HEK293T (cell line): Measurements from ENCODE around the gene TSPOAP1.

Experiments used
- CTCF ChIA-PET: fragments of 350-600 bp; formaldehyde crosslinking; extraction: SDS; loops from one replicate; lab custom pipeline; 2021; ENCODE audit warnings: antibody characterized with exemption, inconsistent platforms; lab: Yijun Ruan, JAX
- POLR2A ChIA-PET: fragments of 350-600 bp; formaldehyde crosslinking; extraction: SDS; loops from one replicate; lab custom pipeline; 2020; ENCODE audit warnings: antibody characterized with exemption, inconsistent platforms; lab: Yijun Ruan, JAX
- DNase-seq: peaks from one replicate; pipeline ENCODE4 v3.0.0; 2012; ENCODE audit warnings: mixed read lengths; ENCODE audit errors: extremely low spot score
- ARNT ChIP-seq: fragments of 450-650 bp; IDR thresholded peaks from 2 replicates; pipeline ENCODE4 v1.6.1; 2017; ENCODE audit warnings: mild to moderate bottlenecking
- BHLHE40 ChIP-seq: fragments of 450-650 bp; IDR thresholded peaks from 2 replicates; pipeline ENCODE4 v1.6.1; 2016; ENCODE audit warnings: mild to moderate bottlenecking, moderate library complexity, borderline replicate concordance
- CTBP1 ChIP-seq: fragments of 450-650 bp; IDR thresholded peaks from 2 replicates; pipeline ENCODE4 v1.6.1; 2016; ENCODE audit warnings: borderline replicate concordance
- ELF4 ChIP-seq: fragments of 450-650 bp; IDR thresholded peaks from 2 replicates; pipeline ENCODE4 v1.6.1; 2017; ENCODE audit warnings: antibody characterized with exemption
- FOXA1 ChIP-seq: fragments of 450-650 bp; IDR thresholded peaks from 2 replicates; pipeline ENCODE4 v1.6.1; 2016; ENCODE audit warnings: mild to moderate bottlenecking
- FOXK2 ChIP-seq: fragments of 450-650 bp; IDR thresholded peaks from 2 replicates; pipeline ENCODE4 v1.6.1; 2016; ENCODE audit warnings: mild to moderate bottlenecking
- FOXM1 ChIP-seq: fragments of 450-650 bp; IDR thresholded peaks from 2 replicates; pipeline ENCODE4 v1.6.1; 2017; ENCODE audit warnings: mild to moderate bottlenecking, borderline replicate concordance
- HDGF ChIP-seq: fragments of 450-650 bp; IDR thresholded peaks from 2 replicates; pipeline ENCODE4 v1.6.1; 2017; ENCODE audit warnings: antibody characterized with exemption, borderline replicate concordance
- L3MBTL2 ChIP-seq: fragments of 450-650 bp; conservative IDR thresholded peaks from 2 replicates; pipeline ENCODE4 v1.6.1; 2016; ENCODE audit warnings: mild to moderate bottlenecking
- LEF1 ChIP-seq: fragments of 450-650 bp; IDR thresholded peaks from 2 replicates; pipeline ENCODE4 v1.6.1; 2017; ENCODE audit warnings: mild to moderate bottlenecking, borderline replicate concordance
- NFRKB ChIP-seq: fragments of 450-650 bp; IDR thresholded peaks from 2 replicates; pipeline ENCODE4 v1.6.1; 2016; ENCODE audit warnings: mild to moderate bottlenecking, moderate library complexity
- SP1 ChIP-seq: fragments of 450-650 bp; IDR thresholded peaks from 2 replicates; pipeline ENCODE4 v1.6.1; 2017
- SUZ12 ChIP-seq: fragments of 450-650 bp; IDR thresholded peaks from 2 replicates; pipeline ENCODE4 v1.6.1; 2016; ENCODE audit warnings: mild to moderate bottlenecking
- TARDBP ChIP-seq: fragments of 450-650 bp; IDR thresholded peaks from 2 replicates; pipeline ENCODE4 v1.6.1; 2016
- ZNF384 ChIP-seq: fragments of 450-650 bp; IDR thresholded peaks from 2 replicates; pipeline ENCODE4 v1.6.1; 2016
- TF ChIP-seq, protein P1 (sequence below): fragments of 450-650 bp; IDR thresholded peaks from 2 replicates; pipeline ENCODE4 v1.6.1; 2016

Gene TSPOAP1

DNA sequence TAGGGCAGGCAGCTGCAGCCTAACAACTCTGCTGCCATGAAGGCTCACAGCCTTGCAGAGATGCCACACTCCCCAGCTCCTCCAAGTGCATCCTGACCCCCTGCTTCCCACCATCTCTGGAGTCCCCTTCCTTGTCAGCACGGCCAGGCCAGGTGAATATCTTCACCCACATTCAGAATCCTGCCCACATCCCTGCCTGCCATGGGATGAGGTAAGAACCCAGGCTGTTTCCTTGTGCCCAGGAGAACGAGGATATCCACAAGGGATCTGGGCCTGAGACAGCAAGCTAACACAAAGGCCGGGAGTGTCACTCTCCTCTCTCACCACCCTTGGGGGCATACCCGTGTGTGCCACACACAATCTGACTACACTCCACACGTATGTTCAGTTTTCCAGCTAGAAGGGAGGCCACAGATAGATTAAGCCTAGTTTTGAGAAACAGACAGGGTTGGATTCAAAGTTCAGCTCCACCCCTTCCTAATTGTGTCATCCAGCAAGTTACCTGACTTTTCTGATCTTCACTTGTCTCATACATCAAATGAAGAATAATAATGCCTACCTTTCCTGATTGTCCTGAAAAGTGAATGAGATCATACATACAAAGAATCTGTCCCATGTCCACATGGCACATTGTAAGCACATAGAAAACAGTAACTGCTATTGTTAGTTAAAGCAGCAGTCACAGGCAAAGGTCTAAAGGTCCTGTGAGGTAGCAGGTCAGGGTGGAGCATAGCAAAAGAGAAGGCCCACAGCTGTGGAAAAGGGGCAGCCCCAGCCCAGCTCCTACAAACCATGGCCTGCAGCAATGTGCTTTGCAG lies 40.8 kb upstream of the TSPOAP1 start:
- POLR2A ChIA-PET: interaction anchor here (1.0 to 3.8 kb wide), 2 partner anchors 17 to 46 kb away, joined by 3 to 21 read pairs; partner anchors contain the start of gene SUPT4H1

GRCh38 chr17:58368860-58369213 lies 40.2 kb upstream of the TSPOAP1 start:
- no peak for DNase-seq
- TF ChIP-seq CTBP1: no peak
- TF ChIP-seq BHLHE40: no peak
- no peak for TF ChIP-seq TARDBP
- no peak for TF ChIP-seq FOXK2
- no peak for TF ChIP-seq FOXA1
- no peak for TF ChIP-seq SUZ12
- no peak for TF ChIP-seq NFRKB
- TF ChIP-seq ELF4: no peak
- TF ChIP-seq LEF1: no peak
- TF ChIP-seq FOXM1: no peak
- ChIA-PET CTCF (interaction anchor here (0.5 to 0.6 kb wide), 2 partner anchors 49 to 562 kb away, joined by 3 to 7 read pairs; no protein-coding TSS in a partner anchor), POLR2A (interaction anchor here (1.0 to 3.8 kb wide), 2 partner anchors 17 to 46 kb away, joined by 3 to 21 read pairs; partner anchors contain the start of gene SUPT4H1)

More for the DNA sequence above, 40.8 kb upstream of the TSPOAP1 start:
- DNase-seq: no peak
- CTCF ChIA-PET: interaction anchor here (1.0 kb wide), 1 partner anchor 48 kb away, joined by 4 read pairs; the partner anchor contains the start of gene RNF43
- TF ChIP-seq FOXK2 (no peak), TARDBP (no peak), ELF4 (no peak), FOXM1 (no peak), BHLHE40 (no peak), FOXA1 (no peak), ZNF384 (no peak), HDGF (no peak), SP1 (no peak), NFRKB (no peak), SUZ12 (no peak), L3MBTL2 (no peak), CTBP1 (no peak)
- TF ChIP-seq, protein P1, sequence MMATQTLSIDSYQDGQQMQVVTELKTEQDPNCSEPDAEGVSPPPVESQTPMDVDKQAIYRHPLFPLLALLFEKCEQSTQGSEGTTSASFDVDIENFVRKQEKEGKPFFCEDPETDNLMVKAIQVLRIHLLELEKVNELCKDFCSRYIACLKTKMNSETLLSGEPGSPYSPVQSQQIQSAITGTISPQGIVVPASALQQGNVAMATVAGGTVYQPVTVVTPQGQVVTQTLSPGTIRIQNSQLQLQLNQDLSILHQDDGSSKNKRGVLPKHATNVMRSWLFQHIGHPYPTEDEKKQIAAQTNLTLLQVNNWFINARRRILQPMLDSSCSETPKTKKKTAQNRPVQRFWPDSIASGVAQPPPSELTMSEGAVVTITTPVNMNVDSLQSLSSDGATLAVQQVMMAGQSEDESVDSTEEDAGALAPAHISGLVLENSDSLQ: no peak

DNA sequence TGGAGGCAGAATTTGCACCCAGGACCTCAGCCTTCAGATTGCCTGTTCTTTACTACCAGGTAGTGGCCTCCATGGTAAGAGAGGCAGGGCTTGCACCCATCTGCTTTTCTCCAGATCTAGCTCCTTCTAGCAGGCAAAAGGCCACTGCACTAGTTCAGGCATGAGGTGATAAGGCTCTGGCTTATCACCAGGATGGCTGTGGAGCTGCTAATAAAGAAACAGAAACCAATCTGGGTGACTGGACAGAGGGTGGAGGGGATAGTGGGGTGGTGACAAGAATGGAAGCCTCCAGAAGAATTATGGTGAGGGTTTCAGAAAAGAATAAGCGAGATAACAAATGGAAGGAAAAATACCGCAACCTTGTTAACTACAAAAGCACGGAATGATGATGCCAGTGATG lies 38.9 kb upstream of the TSPOAP1 start:
- no peak for TF ChIP-seq CTBP1
- TF ChIP-seq, protein P1: no peak
- no peak for TF ChIP-seq FOXM1
- TF ChIP-seq ARNT: no peak
- TF ChIP-seq ZNF384: no peak
- TF ChIP-seq NFRKB: no peak
- no peak for TF ChIP-seq L3MBTL2
- TF ChIP-seq SP1: no peak
- TF ChIP-seq BHLHE40: no peak
- TF ChIP-seq SUZ12: no peak
- no peak for TF ChIP-seq HDGF
- no peak for TF ChIP-seq LEF1
- ChIA-PET CTCF (no interaction called here), POLR2A (interaction anchor here (1.2 to 3.8 kb wide), 2 partner anchors 15 to 48 kb away, joined by 3 to 21 read pairs; partner anchors contain the start of gene SUPT4H1)
- DNase-seq: no peak

DNA sequence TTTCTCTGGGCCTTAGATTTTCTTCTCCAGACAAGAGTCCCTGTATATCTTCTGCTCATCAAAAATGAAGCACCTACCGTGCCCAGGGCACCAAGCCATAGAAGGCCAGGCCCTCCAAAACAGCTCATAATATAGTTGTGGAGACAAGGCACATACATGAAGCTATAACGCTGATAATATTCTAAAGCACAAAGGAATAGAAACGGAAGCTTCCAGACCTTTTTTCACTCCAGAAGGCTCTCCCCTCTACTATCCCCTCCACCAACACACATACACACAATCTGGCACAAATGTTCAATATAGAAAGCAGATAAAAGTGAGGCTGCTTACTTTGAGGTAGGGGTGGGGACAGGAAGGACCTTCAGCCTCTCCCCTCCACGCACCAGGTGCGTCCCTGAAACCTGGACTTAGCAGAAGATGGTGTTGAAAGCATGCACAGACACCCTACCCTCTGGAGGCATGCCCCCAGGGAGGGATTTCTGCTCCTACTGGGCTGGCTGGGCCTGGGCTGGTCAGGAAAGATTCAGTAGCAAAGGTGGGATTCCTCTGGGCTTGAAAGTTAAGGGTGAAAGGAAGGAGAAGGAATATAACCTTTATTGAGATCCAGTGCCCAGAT lies 37.5 kb upstream of the TSPOAP1 start:
- DNase-seq: no peak
- ChIA-PET CTCF (no interaction called here), POLR2A (interaction anchor here (1.1 to 5.0 kb wide), 4 partner anchors 13 to 51 kb away, joined by 3 to 56 read pairs (median 7); partner anchors contain the start of genes RNF43 and SUPT4H1)
- TF ChIP-seq ELF4 (no peak), BHLHE40 (no peak)

GRCh38 chr17:58365185-58365979 lies 36.8 kb upstream of the TSPOAP1 start:
- ChIA-PET CTCF (no interaction called here), POLR2A (interaction anchor here (1.1 to 5.0 kb wide), 3 partner anchors 12 to 52 kb away, joined by 4 to 56 read pairs (median 10); partner anchors contain the start of genes RNF43 and SUPT4H1)
- TF ChIP-seq SUZ12: no peak
- no peak for TF ChIP-seq ARNT
- TF ChIP-seq, protein P1: no peak
- TF ChIP-seq TARDBP: no peak
- TF ChIP-seq SP1: no peak
- no peak for TF ChIP-seq ZNF384
- no peak for TF ChIP-seq HDGF
- no peak for TF ChIP-seq FOXA1
- TF ChIP-seq CTBP1: no peak
- TF ChIP-seq FOXK2: no peak
- no peak for TF ChIP-seq L3MBTL2
- TF ChIP-seq NFRKB: no peak
- TF ChIP-seq LEF1: no peak
- no peak for TF ChIP-seq FOXM1
- TF ChIP-seq BHLHE40: no peak
- no peak for TF ChIP-seq ELF4
- no peak for DNase-seq
